K562 (cell line): Measurements from ENCODE around the gene TLX2.

Source experiments
- BHLHE40 ChIP-seq: IDR thresholded peaks from 2 replicates; pipeline ENCODE4 v1.6.1; 2011; ENCODE audit warnings: low read length, improper control_type of control experiment
- CEBPG ChIP-seq, 3 experiments: fragments of 200-800 bp in 1 of 3; sonication (Bioruptor generic) in 1 of 3; sonication (generic) in 1 of 3; formaldehyde crosslinking in 1 of 3; IDR thresholded peaks in 2 of 3; conservative IDR thresholded peaks in 1 of 3; 2 replicates each; pipeline versions ENCODE4 v1.6.1 to v1.8.0; 2016 to 2022; ENCODE audit warnings: missing compliant biosample characterization in 2 of 3, missing genetic modification characterization in 2 of 3, mild to moderate bottlenecking in 1 of 3, missing genetic modification reagents in 1 of 3
- DIDO1 ChIP-seq: fragments of 450-650 bp; IDR thresholded peaks from 2 replicates; pipeline ENCODE4 v1.6.1; 2016; ENCODE audit warnings: low read depth, missing biosample characterization, missing genetic modification characterization
- ETV6 ChIP-seq, 3 experiments: fragments of 150-350 bp in 1 of 3; sonication (generic) in 1 of 3; formaldehyde crosslinking in 1 of 3; IDR thresholded peaks; 2 replicates each; pipeline versions ENCODE4 v1.6.1 to v1.8.0; 2014 to 2022; ENCODE audit warnings: borderline replicate concordance in 2 of 3, low read depth in 2 of 3, antibody characterized with exemption in 1 of 3, low read length in 1 of 3, mild to moderate bottlenecking in 1 of 3, missing genetic modification reagents in 1 of 3
- NR3C1 ChIP-seq: sonication (generic); formaldehyde crosslinking; IDR thresholded peaks from 2 replicates; pipeline ENCODE4 v1.8.1; 2022; ENCODE audit warnings: missing genetic modification reagents
- PHF21A ChIP-seq: fragments of 450-650 bp; IDR thresholded peaks from 2 replicates; pipeline ENCODE4 v1.6.1; 2017; ENCODE audit warnings: low read depth, borderline replicate concordance
- POLR2A ChIP-seq: fragments of 450-650 bp; conservative IDR thresholded peaks from 2 replicates; pipeline ENCODE4 v1.6.1; 2016
- ZNF143 ChIP-seq: sonication (generic); formaldehyde crosslinking; IDR thresholded peaks from 2 replicates; pipeline ENCODE4 v1.9.0; 2022; ENCODE audit warnings: mild to moderate bottlenecking, missing genetic modification reagents
- TF ChIP-seq, protein P1 (sequence below), 3 experiments: fragments of 200-800 bp in 1 of 3; fragments of 250-450 bp in 1 of 3; fragments of 450-650 bp in 1 of 3; sonication (Bioruptor Pico) in 1 of 3; sonication (Bioruptor generic) in 1 of 3; formaldehyde crosslinking in 1 of 3; IDR thresholded peaks; 2 replicates each; pipeline versions ENCODE4 v1.6.1 to v1.8.0; 2016 to 2022; ENCODE audit warnings: mild to moderate bottlenecking in 2 of 3, missing genetic modification characterization in 2 of 3, missing compliant biosample characterization in 1 of 3, moderate library complexity in 1 of 3

DNA sequence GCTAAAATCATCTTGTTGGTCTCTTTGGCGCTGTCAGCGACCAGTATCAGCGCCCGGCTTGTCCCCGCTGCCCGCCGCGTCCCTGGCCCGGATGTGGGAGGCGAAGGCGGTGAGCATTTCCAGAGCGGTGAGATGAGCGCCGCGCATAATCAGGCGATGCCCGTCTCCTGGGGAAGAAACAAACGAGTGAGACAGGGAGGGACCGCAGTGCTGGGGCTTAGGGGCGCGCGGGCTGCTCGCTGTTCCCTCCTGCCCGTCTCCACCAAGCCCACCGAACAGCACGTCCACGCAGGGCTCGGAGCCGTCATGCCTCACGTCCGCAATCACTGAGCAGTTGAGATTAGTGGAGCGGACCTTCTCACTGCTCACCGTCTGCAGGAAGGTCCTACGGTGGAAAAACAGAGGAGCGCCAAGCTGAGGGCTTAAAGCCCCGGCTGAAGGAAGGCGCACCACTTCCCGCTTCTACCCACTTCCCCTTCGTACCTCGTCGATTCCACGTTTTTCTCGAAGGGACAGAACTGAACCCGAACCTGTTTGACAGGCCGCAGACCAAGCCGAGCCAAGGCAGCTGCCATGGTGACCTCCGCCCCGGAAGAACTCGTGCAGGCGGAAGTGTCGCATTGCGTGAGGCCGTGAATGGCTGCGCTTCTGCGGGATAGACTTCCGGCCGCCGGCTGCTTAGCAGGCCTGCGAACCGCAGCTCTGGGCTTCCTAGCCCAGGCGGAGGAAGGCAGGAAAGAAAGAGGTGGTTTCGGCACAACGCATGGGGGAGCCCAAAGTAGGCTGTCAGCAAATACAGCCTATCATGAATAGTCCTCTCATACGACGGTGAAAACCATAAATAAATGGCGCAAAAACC, 41.9 kb upstream of the TLX2 start, which contains the start of gene MRPL53:
- no peak for TF ChIP-seq ZNF143 (CRISPR knock-in tag)
- no peak for TF ChIP-seq BHLHE40
- no peak for TF ChIP-seq PHF21A
- no peak for TF ChIP-seq ETV6 (IDR thresholded peaks at IDR 0.05; ENCODE audit: borderline replicate concordance in 1 of 2, low read depth in 2 of 2, low read length in 1 of 2)
- TF ChIP-seq ETV6 (CRISPR knock-in tag; IDR thresholded peaks at IDR 0.05; ENCODE audit: borderline replicate concordance), result no peak
- TF ChIP-seq POLR2A, result peak; percentile 95
- no peak for TF ChIP-seq NR3C1 (CRISPR knock-in tag)
- TF ChIP-seq DIDO1, result peak; percentile 95
- TF ChIP-seq CEBPG (CRISPR knock-in tag; IDR thresholded peaks at IDR 0.05), result no peak
- no peak for TF ChIP-seq CEBPG (tag; conservative IDR thresholded peaks at IDR 0.05 in 1 of 2, IDR thresholded peaks at IDR 0.05 in 1 of 2)
- TF ChIP-seq, protein P1, sequence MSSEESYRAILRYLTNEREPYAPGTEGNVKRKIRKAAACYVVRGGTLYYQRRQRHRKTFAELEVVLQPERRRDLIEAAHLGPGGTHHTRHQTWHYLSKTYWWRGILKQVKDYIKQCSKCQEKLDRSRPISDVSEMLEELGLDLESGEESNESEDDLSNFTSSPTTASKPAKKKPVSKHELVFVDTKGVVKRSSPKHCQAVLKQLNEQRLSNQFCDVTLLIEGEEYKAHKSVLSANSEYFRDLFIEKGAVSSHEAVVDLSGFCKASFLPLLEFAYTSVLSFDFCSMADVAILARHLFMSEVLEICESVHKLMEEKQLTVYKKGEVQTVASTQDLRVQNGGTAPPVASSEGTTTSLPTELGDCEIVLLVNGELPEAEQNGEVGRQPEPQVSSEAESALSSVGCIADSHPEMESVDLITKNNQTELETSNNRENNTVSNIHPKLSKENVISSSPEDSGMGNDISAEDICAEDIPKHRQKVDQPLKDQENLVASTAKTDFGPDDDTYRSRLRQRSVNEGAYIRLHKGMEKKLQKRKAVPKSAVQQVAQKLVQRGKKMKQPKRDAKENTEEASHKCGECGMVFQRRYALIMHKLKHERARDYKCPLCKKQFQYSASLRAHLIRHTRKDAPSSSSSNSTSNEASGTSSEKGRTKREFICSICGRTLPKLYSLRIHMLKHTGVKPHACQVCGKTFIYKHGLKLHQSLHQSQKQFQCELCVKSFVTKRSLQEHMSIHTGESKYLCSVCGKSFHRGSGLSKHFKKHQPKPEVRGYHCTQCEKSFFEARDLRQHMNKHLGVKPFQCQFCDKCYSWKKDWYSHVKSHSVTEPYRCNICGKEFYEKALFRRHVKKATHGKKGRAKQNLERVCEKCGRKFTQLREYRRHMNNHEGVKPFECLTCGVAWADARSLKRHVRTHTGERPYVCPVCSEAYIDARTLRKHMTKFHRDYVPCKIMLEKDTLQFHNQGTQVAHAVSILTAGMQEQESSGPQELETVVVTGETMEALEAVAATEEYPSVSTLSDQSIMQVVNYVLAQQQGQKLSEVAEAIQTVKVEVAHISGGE (CRISPR knock-in tag; IDR thresholded peaks at IDR 0.05), result peak; percentile 11 to 96 (median 65); a peak in 5 of 6 replicates
